IPS-15b (cell line): ENCODE measurements around the gene EXD2.
"Not testable (repeated sequence)": the region's sequence is repeated elsewhere in the genome, so short reads cannot be mapped to it uniquely, and the experiment has no call there.

Experiments used
- H3K27me3 ChIP-seq: one replicate; pipeline ENCODE4 v1.6.1; 2013; ENCODE audit warnings: low read length; ENCODE audit not compliant: control insufficient read depth, insufficient read depth
- H3K36me3 ChIP-seq: one replicate; pipeline ENCODE4 v1.6.1; 2013; ENCODE audit warnings: low read length; ENCODE audit not compliant: control insufficient read depth, insufficient read depth
- H3K4me1 ChIP-seq: one replicate; pipeline ENCODE4 v1.6.1; 2013; ENCODE audit warnings: mild to moderate bottlenecking, low read length; ENCODE audit not compliant: control insufficient read depth, insufficient read depth
- H3K4me3 ChIP-seq: one replicate; pipeline ENCODE4 v1.5.1; 2013; ENCODE audit warnings: low read depth, low read length
- H3K9ac ChIP-seq: one replicate; pipeline ENCODE4 v1.6.1; 2013; ENCODE audit warnings: low read depth, mild to moderate bottlenecking, low read length
- H3K9me3 ChIP-seq: one replicate; pipeline ENCODE4 v1.6.1; 2013; ENCODE audit warnings: mild to moderate bottlenecking, low read length; ENCODE audit not compliant: control insufficient read depth, insufficient read depth

The EXD2 gene

DNA sequence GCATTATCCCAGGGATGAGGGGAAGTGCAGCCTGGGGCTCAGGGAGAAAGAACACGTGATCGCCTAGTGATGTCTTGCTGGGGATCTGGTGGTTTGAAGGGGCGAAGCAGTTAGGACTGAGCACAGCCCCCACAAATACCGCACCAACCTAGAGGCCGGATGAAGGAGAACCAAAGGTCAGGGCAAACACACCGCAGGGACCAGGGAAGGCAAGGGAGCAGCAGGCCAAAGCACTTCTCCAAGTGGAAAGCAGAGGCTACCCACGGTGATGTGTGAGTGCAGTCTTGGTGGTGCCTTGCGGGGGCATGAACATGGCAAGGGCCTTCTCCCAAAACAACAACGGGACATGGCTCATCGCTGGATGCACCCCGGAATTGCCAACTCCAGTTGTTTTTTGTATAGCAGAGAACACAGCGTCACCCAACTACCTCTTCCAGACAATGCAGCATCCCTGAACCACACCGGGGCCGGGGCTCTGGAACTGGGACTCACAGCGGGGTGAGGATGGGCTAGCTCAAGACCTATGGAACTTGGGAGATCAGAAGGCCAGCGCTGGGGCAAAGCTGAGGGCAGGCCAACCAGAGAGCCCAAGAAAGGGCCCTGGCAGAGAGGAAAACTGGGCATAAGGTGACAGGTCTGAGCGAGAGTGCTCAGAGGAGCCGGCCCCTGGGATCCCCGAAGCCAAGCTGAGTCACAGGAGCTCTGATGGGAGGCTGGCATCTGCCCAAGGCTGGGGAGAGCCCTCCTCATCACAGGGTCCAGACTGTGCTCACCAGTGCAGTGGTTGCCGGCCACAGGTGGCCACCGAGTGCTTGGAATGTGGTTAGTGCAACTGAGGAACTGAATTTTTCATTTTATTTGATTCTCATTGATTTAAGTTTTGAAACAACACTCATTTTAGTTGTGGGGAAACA is 79.8 kb downstream of the EXD2 start:
- Histone ChIP-seq H3K9ac (no peak overlapping the region), H3K27me3 (no peaks in the 10 kb centered on the region), H3K4me3 (no peak overlapping the region), H3K36me3 (no peaks in the 10 kb centered on the region), H3K9me3 (no peaks in the 10 kb centered on the region), H3K4me1 (no peaks in the 10 kb centered on the region)

DNA sequence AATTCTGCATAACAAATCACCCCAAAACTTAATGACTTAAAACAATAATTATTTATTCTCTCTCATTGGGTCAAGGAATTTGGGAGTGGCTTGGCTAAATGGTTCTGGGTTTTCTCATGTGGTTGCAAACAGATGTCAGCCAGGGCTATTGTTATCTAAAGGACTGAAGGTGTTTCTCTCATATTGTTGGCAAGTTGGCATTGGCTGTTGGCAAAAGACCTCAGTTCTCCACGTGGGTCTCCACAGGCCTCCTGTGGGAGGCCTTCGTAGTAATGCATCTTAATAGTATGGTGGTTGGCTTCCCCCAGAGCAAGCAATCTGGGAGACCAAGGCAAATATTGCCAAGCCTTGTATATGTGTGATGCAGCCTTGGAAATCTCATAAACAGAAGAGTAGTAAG is 83.0 kb downstream of the EXD2 start:
- Histone ChIP-seq H3K4me1 (no peaks in the 10 kb centered on the region), H3K9ac (no peak overlapping the region), H3K9me3 (no peaks in the 10 kb centered on the region), H3K4me3 (no peak overlapping the region), H3K27me3 (no peaks in the 10 kb centered on the region), H3K36me3 (no peaks in the 10 kb centered on the region)

DNA sequence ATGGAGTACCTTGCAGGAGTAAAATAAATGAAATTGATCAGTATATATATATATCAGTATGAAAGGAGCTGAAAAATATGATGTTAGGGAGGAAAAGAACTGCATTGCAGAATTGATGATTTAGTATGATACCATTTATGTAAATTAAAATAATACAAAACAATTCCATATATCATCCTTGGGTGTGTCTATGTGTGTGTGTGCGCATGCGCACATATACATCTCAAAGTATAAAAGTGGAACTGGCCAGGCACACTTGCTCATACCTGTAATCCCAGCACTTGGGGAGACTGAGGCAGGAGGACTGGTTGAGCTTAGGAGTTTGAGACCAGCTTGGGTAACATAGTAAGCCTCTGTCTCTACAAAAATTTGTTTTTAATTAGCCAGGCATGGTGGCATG is 84.0 kb downstream of the EXD2 start:
- Histone ChIP-seq H3K9ac (no peak overlapping the region), H3K4me1 (no peaks in the 10 kb centered on the region), H3K36me3 (no peaks in the 10 kb centered on the region), H3K9me3 (no peaks in the 10 kb centered on the region), H3K27me3 (no peaks in the 10 kb centered on the region), H3K4me3 (no peak overlapping the region)

DNA sequence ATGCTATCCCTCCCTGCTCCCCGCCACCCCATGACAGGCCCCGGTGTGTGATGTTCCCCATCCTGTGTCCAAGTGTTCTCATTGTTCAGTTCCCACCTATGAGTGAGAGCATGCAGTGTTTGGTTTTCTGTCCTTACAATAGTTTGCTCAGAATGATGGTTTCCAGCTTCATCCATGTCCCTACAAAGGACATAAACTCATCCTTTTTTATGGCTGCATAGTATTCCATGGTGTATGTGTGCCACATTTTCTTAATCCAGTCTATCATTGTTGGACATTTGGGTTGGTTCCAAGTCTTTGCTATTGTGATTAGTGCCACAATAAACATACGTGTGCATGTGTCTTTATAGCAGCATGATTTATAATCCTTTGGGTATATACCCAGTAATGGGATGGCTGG is 86.1 kb downstream of the EXD2 start:
- not testable (repeated sequence) for H3K4me1 ChIP-seq, H3K9me3 ChIP-seq, H3K36me3 ChIP-seq, H3K9ac ChIP-seq, H3K4me3 ChIP-seq, H3K27me3 ChIP-seq

DNA sequence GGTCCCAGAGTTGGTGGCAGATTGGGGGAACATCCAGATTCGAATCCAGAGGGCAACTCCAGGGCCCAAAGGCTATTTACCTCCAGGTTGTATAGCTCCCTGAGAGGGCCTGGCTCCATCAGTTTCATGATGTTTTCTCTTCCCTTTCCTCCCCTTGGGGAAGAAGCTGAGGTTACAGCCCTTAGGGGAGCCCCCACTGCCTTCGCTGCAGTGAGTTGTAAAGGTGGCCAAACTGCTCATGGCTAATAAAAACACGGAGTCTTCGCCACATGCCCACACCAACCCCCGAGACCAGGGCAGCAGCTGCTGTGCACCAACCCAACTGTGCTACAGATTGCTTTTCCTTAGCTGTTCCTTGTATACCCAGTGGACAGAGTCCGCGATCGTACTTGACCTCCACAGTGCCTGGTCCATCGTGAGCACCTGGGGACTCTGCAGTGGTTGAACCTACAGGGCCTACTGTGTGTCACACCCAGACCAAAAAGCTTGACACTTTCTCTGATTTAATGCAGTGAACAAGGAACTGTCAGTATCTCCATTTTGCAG is 89.5 kb downstream of the EXD2 start:
- H3K4me3 ChIP-seq: no peak overlapping the region
- H3K9me3 ChIP-seq: no peaks in the 10 kb centered on the region
- no peaks in the 10 kb centered on the region for H3K36me3 ChIP-seq
- no peak overlapping the region for H3K9ac ChIP-seq
- no peaks in the 10 kb centered on the region for H3K27me3 ChIP-seq
- no peaks in the 10 kb centered on the region for H3K4me1 ChIP-seq

DNA sequence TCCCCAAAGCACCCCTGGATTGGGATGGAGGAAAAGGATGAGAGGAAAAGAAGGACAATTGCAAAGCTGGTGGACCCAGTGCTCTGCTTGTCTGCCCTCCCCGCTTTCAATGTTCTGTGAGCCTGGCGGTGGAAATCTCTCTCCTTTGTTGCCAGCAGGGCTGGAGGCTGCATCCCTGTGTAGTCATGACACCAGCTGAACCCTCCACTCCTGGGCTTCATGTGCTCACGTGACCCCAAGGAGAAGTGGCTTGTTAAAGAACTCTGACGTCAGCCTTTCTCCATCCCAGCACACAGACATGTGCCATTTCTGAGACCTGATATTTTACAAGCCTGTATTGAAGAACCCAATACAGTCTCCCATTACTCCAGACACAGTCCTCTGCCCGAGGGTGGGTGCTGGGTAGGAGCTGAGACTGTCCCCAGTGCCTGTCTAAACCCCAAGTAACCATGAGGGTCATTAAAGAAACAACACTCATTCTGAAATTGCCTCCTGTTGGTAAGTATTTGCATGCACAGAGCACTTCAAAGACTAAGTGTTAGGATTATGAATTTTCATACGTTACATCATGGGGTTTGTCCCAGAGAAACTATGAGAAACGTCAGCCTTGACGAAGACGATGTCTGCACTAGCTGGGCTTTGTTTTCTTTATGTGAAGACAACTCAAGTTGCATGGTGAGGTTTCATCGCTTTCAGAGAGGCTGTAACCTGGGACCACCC is 90.3 kb downstream of the EXD2 start:
- H3K4me3 ChIP-seq: no peak overlapping the region
- H3K27me3 ChIP-seq: no peaks in the 10 kb centered on the region
- H3K9me3 ChIP-seq: no peaks in the 10 kb centered on the region
- no peak overlapping the region for H3K9ac ChIP-seq
- H3K4me1 ChIP-seq: no peaks in the 10 kb centered on the region
- no peaks in the 10 kb centered on the region for H3K36me3 ChIP-seq

DNA sequence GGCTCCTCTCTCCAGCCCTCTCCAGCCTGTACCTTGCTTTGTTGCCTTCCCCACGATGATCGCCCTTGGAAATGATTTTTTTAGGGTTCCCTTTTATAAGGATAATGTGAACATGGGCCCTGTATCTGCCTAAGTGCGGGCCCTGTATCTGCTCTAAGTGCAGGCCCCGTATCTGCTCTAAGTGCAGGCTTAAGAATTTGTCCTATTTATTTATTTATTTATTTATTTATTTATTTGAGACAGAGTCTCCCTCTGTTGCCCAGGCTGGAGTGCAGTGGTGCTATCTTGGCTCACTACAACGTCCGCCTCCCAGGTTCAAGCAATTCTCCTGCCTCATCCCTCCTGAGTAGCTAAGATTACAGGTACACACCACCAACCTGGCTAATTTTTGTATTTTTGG is 91.2 kb downstream of the EXD2 start:
- Histone ChIP-seq H3K9ac (no peak overlapping the region), H3K36me3 (no peaks in the 10 kb centered on the region), H3K4me3 (no peak overlapping the region), H3K27me3 (no peaks in the 10 kb centered on the region), H3K4me1 (no peaks in the 10 kb centered on the region), H3K9me3 (no peaks in the 10 kb centered on the region)

DNA sequence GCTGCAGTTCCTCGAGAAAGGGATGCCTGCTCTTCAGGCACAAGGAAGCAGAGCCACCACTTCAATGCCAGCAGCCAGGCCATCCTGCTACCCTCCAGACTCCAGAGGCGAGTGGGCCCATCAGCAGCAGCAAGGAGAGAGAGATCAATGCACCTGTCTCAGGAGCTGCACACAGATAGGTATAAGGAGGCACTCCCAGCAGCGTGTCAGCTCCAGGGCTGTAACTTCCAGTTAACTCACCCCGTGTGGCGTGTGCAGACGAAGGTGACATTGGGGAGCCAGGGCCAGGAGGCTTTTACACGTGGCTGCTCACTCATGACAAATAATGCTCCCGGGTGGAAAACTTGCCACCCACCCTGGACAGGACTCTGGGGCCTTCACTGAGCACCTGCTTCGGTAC is 92.9 kb downstream of the EXD2 start:
- no peaks in the 10 kb centered on the region for H3K36me3 ChIP-seq
- H3K4me3 ChIP-seq: no peak overlapping the region
- H3K27me3 ChIP-seq: no peaks in the 10 kb centered on the region
- no peak overlapping the region for H3K9ac ChIP-seq
- no peaks in the 10 kb centered on the region for H3K9me3 ChIP-seq
- H3K4me1 ChIP-seq: peaks cover 2% of the 10 kb centered on the region

DNA sequence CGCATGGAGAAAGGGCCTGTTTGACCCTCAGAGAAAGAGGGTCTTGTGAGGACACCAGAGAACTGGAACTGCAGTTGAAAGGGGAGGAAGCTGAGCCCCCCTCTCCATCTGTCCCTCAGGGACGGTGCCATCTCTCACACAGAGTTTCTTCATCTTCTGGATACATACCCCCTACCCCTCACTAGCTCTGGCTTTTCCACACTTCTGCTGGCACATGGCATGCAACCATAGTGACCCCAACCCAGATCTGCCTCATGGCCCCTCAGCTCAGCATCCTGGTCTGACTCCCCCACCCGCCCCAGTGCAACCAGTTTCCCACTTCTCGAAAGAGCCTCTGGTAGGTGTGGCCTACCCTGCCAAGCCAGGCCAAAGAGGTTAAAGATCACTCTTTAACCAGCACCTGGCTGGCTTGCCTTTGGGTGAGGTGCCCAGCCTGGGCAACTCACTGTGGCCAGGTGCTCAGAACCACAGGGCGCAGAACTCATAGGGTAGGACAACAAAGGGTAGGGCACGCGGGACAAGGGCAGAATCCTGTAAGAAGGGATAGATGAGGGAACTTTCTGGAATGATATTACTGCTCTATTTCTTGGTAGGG is 94.5 kb downstream of the EXD2 start:
- Histone ChIP-seq H3K4me1 (peaks cover 2% of the 10 kb centered on the region), H3K9me3 (no peaks in the 10 kb centered on the region), H3K27me3 (no peaks in the 10 kb centered on the region), H3K36me3 (no peaks in the 10 kb centered on the region), H3K4me3 (no peak overlapping the region), H3K9ac (no peak overlapping the region)

DNA sequence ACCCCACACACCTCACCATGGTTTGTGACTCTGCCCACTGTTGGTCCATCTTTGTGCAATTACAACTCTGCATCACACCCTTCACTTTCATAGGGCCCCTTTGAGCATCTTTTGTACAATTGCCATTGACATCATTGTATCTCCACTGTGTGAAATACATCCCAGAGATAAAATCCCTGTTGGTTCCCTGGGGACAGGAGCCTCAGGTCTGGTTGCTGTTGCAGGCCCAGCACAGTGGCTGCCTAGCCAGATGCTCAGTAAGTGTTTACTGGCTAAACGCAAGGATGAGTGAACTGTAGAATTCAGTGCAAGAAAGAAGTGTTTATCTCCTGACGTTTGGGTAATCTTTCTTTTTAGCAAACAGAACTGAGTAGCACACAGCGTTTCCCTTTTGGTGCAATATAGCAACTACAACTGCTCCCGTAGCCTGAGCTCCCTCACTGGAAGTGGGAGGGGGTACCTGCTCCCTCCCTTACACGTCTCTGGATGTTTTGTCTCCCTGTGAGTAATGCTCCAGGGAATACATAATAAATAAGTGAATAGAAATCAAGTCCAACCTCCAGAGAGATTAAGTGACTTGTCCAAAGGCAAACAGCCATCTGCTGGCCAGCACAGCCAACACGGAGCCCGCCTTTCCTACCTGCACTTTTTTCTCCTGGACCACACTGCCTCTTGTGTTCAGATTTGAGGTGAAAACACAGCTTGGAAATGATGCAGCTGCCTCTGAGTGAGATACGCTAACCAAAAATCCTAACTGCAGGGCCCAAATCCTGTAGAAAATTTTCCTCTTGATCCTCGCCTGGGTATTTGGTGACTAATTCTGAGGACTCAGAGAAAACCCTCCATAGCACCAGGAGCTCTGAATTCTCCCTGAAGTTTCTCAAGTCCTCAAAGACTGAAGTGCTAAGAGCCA is 96.1 kb downstream of the EXD2 start:
- Histone ChIP-seq H3K4me1 (peaks cover 5% of the 10 kb centered on the region), H3K9ac (no peak overlapping the region), H3K9me3 (no peaks in the 10 kb centered on the region), H3K27me3 (no peaks in the 10 kb centered on the region), H3K36me3 (no peaks in the 10 kb centered on the region), H3K4me3 (no peak overlapping the region)
